ENCODE results near the gene NANS. TPM values are rescaled to one million over a fixed set of nuclear protein-coding genes. Genes with fewer than 3 reads are reported as not detected.
A peak's percentile ranks its signal among the peaks of the same experiment; 100 is the strongest.

NANS gene
- total RNA-seq, 2 experiments from 2014 or later = 46.1 to 47.3 TPM

GRCh38 chr9:98095401-98095800 is 38.9 kb downstream of the NANS start:
- H3K4me3 Mint-ChIP-seq = no peak overlapping the region
- POLR2A ChIA-PET = interaction anchor here (0.8 to 1.9 kb wide), 4 partner anchors 9 to 161 kb away, joined by 3 to 7 read pairs (median 3); partner anchors contain the start of genes NANS and TBC1D2
- CTCF ChIA-PET = no interaction called here
- H3K9me3 Mint-ChIP-seq = no peaks in the 10 kb centered on the region
- H3K36me3 Mint-ChIP-seq (ENCODE audit: low read depth) = peaks cover 83% of the 10 kb centered on the region
- no peak for DNase-seq
- no peaks in the 10 kb centered on the region for H3K27me3 Mint-ChIP-seq
- H3K27ac Mint-ChIP-seq = peak overlapping the region; percentile 35
- H3K4me1 Mint-ChIP-seq = peaks cover 57% of the 10 kb centered on the region

GRCh38 chr9:98096091-98096490 is 39.6 kb downstream of the NANS start:
- Mint-ChIP-seq H3K36me3 (ENCODE audit: low read depth) (peaks cover 80% of the 10 kb centered on the region), H3K4me1 (peaks cover 62% of the 10 kb centered on the region), H3K9me3 (no peaks in the 10 kb centered on the region), H3K27me3 (no peaks in the 10 kb centered on the region), H3K27ac (peak overlapping the region; percentile 67), H3K4me3 (no peak overlapping the region)
- ChIA-PET CTCF (no interaction called here), POLR2A (interaction anchor here (0.8 to 2.5 kb wide), 3 partner anchors 10 to 39 kb away, joined by 3 to 19 read pairs (median 7); partner anchors contain the start of genes NANS and TRIM14)
- no peak for DNase-seq

- H3K27me3 Mint-ChIP-seq = no peaks in the 10 kb centered on the region
- ChIA-PET POLR2A (interaction anchor here (0.7 to 3.1 kb wide), 11 partner anchors 11 to 177 kb away, joined by 3 to 19 read pairs (median 8); partner anchors contain the start of genes CORO2A, TBC1D2 and TRIM14), CTCF (interaction anchor here (0.6 to 5.2 kb wide), 8 partner anchors 9 to 597 kb away, joined by 3 to 61 read pairs (median 3); partner anchors contain the start of genes ANP32B and TRIM14)
- peaks cover 74% of the 10 kb centered on the region for H3K4me1 Mint-ChIP-seq
- no peak overlapping the region for H3K4me3 Mint-ChIP-seq
- no peaks in the 10 kb centered on the region for H3K9me3 Mint-ChIP-seq
- peak; percentile 55 for DNase-seq
- peaks cover 72% of the 10 kb centered on the region for H3K36me3 Mint-ChIP-seq (ENCODE audit: low read depth)
- H3K27ac Mint-ChIP-seq = peak overlapping the region; percentile 89
These were observed 41.3 kb downstream of the NANS start for GRCh38 chr9:98097836-98098235.

- ChIA-PET POLR2A (interaction anchor here (1.1 to 13.5 kb wide), 7 partner anchors 8 to 157 kb away, joined by 3 to 221 read pairs (median 12); partner anchors contain the start of genes TBC1D2 and TRIM14), CTCF (interaction anchor here (0.7 to 5.2 kb wide), 3 partner anchors 20 to 165 kb away, joined by 5 to 61 read pairs (median 6); partner anchors contain the start of gene TRIM14)
- peaks cover 76% of the 10 kb centered on the region for H3K4me1 Mint-ChIP-seq
- H3K4me3 Mint-ChIP-seq = no peak overlapping the region
- peaks cover 70% of the 10 kb centered on the region for H3K36me3 Mint-ChIP-seq (ENCODE audit: low read depth)
- no peaks in the 10 kb centered on the region for H3K27me3 Mint-ChIP-seq
- peak overlapping the region; percentile 89 for H3K27ac Mint-ChIP-seq
- no peak for DNase-seq
- no peaks in the 10 kb centered on the region for H3K9me3 Mint-ChIP-seq
These were observed 42.8 kb downstream of the NANS start for GRCh38 chr9:98099346-98099745.

GRCh38 chr9:98099898-98100297 is 43.4 kb downstream of the NANS start:
- H3K9me3 Mint-ChIP-seq = no peaks in the 10 kb centered on the region

GRCh38 chr9:98100456-98100855 is 43.9 kb downstream of the NANS start:
- Mint-ChIP-seq H3K27ac (peak overlapping the region; percentile 89), H3K36me3 (ENCODE audit: low read depth) (peaks cover 70% of the 10 kb centered on the region), H3K4me3 (peak overlapping the region; percentile 17), H3K9me3 (no peaks in the 10 kb centered on the region), H3K4me1 (peaks cover 79% of the 10 kb centered on the region), H3K27me3 (no peaks in the 10 kb centered on the region)
- POLR2A ChIA-PET = interaction anchor here (2.1 to 13.5 kb wide), 5 partner anchors 9 to 156 kb away, joined by 7 to 221 read pairs (median 18); partner anchors contain the start of genes TBC1D2 and TRIM14
- CTCF ChIA-PET = interaction anchor here (1.2 to 5.2 kb wide), 4 partner anchors 19 to 164 kb away, joined by 4 to 61 read pairs (median 9); partner anchors contain the start of genes TBC1D2 and TRIM14
- no peak for DNase-seq

More at GRCh38 chr9:98099898-98100297, 43.4 kb downstream of the NANS start:
- no peak for DNase-seq
- ChIA-PET CTCF (interaction anchor here (1.2 to 5.2 kb wide), 4 partner anchors 19 to 165 kb away, joined by 4 to 61 read pairs (median 9); partner anchors contain the start of genes TBC1D2 and TRIM14), POLR2A (interaction anchor here (1.1 to 13.5 kb wide), 5 partner anchors 9 to 156 kb away, joined by 3 to 221 read pairs (median 18); partner anchors contain the start of genes TBC1D2 and TRIM14)
- Mint-ChIP-seq H3K36me3 (ENCODE audit: low read depth) (peaks cover 70% of the 10 kb centered on the region), H3K27me3 (no peaks in the 10 kb centered on the region), H3K4me3 (peak overlapping the region; percentile 52), H3K27ac (peak overlapping the region; percentile 89), H3K4me1 (peaks cover 77% of the 10 kb centered on the region)

GRCh38 chr9:98101416-98101815 is 44.9 kb downstream of the NANS start:
- Mint-ChIP-seq H3K4me3 (peak overlapping the region; percentile 31), H3K9me3 (no peaks in the 10 kb centered on the region), H3K36me3 (ENCODE audit: low read depth) (peaks cover 70% of the 10 kb centered on the region), H3K4me1 (peaks cover 86% of the 10 kb centered on the region), H3K27ac (peak overlapping the region; percentile 97), H3K27me3 (no peaks in the 10 kb centered on the region)
- POLR2A ChIA-PET = interaction anchor here (0.7 to 13.5 kb wide), 19 partner anchors 8 to 197 kb away, joined by 3 to 221 read pairs (median 4); partner anchors contain the start of genes ANP32B, NANS, TBC1D2 and TRIM14
- no peak for DNase-seq
- CTCF ChIA-PET = interaction anchor here (0.9 to 5.2 kb wide), 19 partner anchors 9 to 179 kb away, joined by 3 to 61 read pairs (median 5); partner anchors contain the start of genes NANS, TBC1D2 and TRIM14

GRCh38 chr9:98101868-98102273 is 45.3 kb downstream of the NANS start:
- peak overlapping the region; percentile 70 for H3K4me3 Mint-ChIP-seq
- peaks cover 87% of the 10 kb centered on the region for H3K4me1 Mint-ChIP-seq
- H3K9me3 Mint-ChIP-seq = no peaks in the 10 kb centered on the region
- POLR2A ChIA-PET = interaction anchor here (0.7 to 13.5 kb wide), 19 partner anchors 8 to 197 kb away, joined by 3 to 221 read pairs (median 4); partner anchors contain the start of genes ANP32B, NANS, TBC1D2 and TRIM14
- CTCF ChIA-PET = interaction anchor here (0.9 to 5.2 kb wide), 19 partner anchors 9 to 179 kb away, joined by 3 to 61 read pairs (median 5); partner anchors contain the start of genes NANS, TBC1D2 and TRIM14
- peak; percentile 90 for DNase-seq
- peak overlapping the region; percentile 97 for H3K27ac Mint-ChIP-seq
- no peaks in the 10 kb centered on the region for H3K27me3 Mint-ChIP-seq
- peaks cover 70% of the 10 kb centered on the region for H3K36me3 Mint-ChIP-seq (ENCODE audit: low read depth)

GRCh38 chr9:98104445-98104881 is 47.9 kb downstream of the NANS start:
- Mint-ChIP-seq H3K27ac (peak overlapping the region; percentile 80), H3K4me3 (no peak overlapping the region), H3K4me1 (peaks cover 91% of the 10 kb centered on the region), H3K9me3 (no peaks in the 10 kb centered on the region), H3K27me3 (no peaks in the 10 kb centered on the region), H3K36me3 (ENCODE audit: low read depth) (peaks cover 75% of the 10 kb centered on the region)
- no peak for DNase-seq
- POLR2A ChIA-PET = interaction anchor here (0.6 to 13.5 kb wide), 6 partner anchors 15 to 200 kb away, joined by 3 to 221 read pairs (median 4); partner anchors contain the start of genes TBC1D2 and TRIM14
- CTCF ChIA-PET = interaction anchor here (0.6 to 4.2 kb wide), 2 partner anchors 14 to 874 kb away, joined by 5 to 38 read pairs; partner anchors contain the start of gene TRIM14

GRCh38 chr9:98105006-98105405 is 48.5 kb downstream of the NANS start:
- Mint-ChIP-seq H3K27ac (peak overlapping the region; percentile 80), H3K36me3 (ENCODE audit: low read depth) (peaks cover 75% of the 10 kb centered on the region), H3K4me3 (no peak overlapping the region), H3K4me1 (peaks cover 91% of the 10 kb centered on the region), H3K27me3 (no peaks in the 10 kb centered on the region), H3K9me3 (no peaks in the 10 kb centered on the region)
- CTCF ChIA-PET = interaction anchor here (4.2 kb wide), 1 partner anchor 14 kb away, joined by 38 read pairs; the partner anchor contains the start of gene TRIM14
- no peak for DNase-seq
- POLR2A ChIA-PET = interaction anchor here (1.2 to 13.5 kb wide), 4 partner anchors 14 to 122 kb away, joined by 3 to 221 read pairs (median 4); partner anchors contain the start of genes ANP32B and TRIM14

GRCh38 chr9:98107926-98108325 is 51.4 kb downstream of the NANS start:
- ChIA-PET POLR2A (interaction anchor here (0.6 to 13.5 kb wide), 8 partner anchors 8 to 187 kb away, joined by 3 to 221 read pairs (median 4); partner anchors contain the start of genes ANP32B, TBC1D2 and TRIM14), CTCF (interaction anchor here (0.7 to 2.6 kb wide), 7 partner anchors 9 to 123 kb away, joined by 3 to 19 read pairs (median 4); partner anchors contain the start of gene TRIM14)
- Mint-ChIP-seq H3K27ac (peak overlapping the region; percentile 93), H3K27me3 (no peaks in the 10 kb centered on the region), H3K36me3 (ENCODE audit: low read depth) (peaks cover 85% of the 10 kb centered on the region), H3K9me3 (no peaks in the 10 kb centered on the region), H3K4me3 (no peak overlapping the region), H3K4me1 (peaks cover 84% of the 10 kb centered on the region)
- DNase-seq = no peak

- ChIA-PET POLR2A (interaction anchor here (0.6 to 13.5 kb wide), 9 partner anchors 9 to 188 kb away, joined by 3 to 221 read pairs (median 3); partner anchors contain the start of genes ANP32B, TBC1D2 and TRIM14), CTCF (interaction anchor here (0.7 to 2.6 kb wide), 8 partner anchors 9 to 124 kb away, joined by 3 to 19 read pairs (median 4); partner anchors contain the start of genes NANS and TRIM14)
- peaks cover 87% of the 10 kb centered on the region for H3K4me1 Mint-ChIP-seq
- DNase-seq = peak; percentile 31
- no peaks in the 10 kb centered on the region for H3K9me3 Mint-ChIP-seq
- peak overlapping the region; percentile 93 for H3K27ac Mint-ChIP-seq
- H3K4me3 Mint-ChIP-seq = peak overlapping the region; percentile 40
- H3K27me3 Mint-ChIP-seq = no peaks in the 10 kb centered on the region
- peaks cover 85% of the 10 kb centered on the region for H3K36me3 Mint-ChIP-seq (ENCODE audit: low read depth)
These were observed 52.0 kb downstream of the NANS start for GRCh38 chr9:98108531-98109031.

All from activated CD4-positive, alpha-beta memory T cell treated with anti-CD3 and anti-CD28 coated beads, Interleukin-2, amount 10 ng/mL, durations not matched to agents 7 days and 5 days (primary cell).